ES-I3 (cell line): ENCODE results near the gene FHL5.
"Not testable (repeated sequence)": the region's sequence is repeated elsewhere in the genome, so short reads cannot be mapped to it uniquely, and the experiment has no call there.

ENCODE experiments used
- H3K36me3 ChIP-seq: 2 replicates; pipeline ENCODE4 v1.6.1; 2013; ENCODE audit warnings: mild to moderate bottlenecking, low read length, control low read depth, moderate library complexity; ENCODE audit not compliant: insufficient read depth
- H3K4me1 ChIP-seq: 2 replicates; pipeline ENCODE4 v1.6.1; 2013; ENCODE audit warnings: mild to moderate bottlenecking, control low read depth, low read length; ENCODE audit not compliant: insufficient read depth
- H3K9ac ChIP-seq: 2 replicates; pipeline ENCODE4 v1.6.1; 2013; ENCODE audit warnings: low read depth, mild to moderate bottlenecking, low read length, moderate library complexity
- H3K9me3 ChIP-seq: 2 replicates; pipeline ENCODE4 v1.6.1; 2013; ENCODE audit warnings: mild to moderate bottlenecking, low read length, moderate library complexity; ENCODE audit not compliant: control insufficient read depth, insufficient read depth

The FHL5 gene

DNA sequence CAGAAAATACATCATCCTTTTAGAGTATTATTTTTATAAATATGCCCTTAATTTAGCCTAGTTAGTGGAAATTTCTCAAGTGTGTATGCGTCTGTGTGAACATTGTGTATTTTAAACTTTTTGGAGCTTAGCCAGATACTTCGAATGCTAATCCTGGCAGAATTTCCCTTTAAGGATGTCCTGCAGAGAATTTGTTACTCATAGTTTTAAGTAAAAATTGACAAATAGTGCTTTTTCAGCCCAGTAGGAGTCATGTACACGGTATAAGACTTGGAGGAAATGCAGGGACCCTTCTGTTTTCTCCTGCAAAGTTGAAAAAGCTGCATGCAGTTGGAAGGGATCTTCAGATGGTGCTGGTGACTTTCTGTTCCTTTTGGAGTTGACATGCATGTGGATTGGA is at the start of gene FHL5:
TSS of gene FHL5 (plus strand) at position 243 of the 400 bp plus-strand sequence. CDS start 40,486 bp downstream, outside the sequence.
- H3K4me1 ChIP-seq = 0 out of 2 replicates have a peak, but pooled peaks cover under 1% of the 10 kb centered on the region
- no peaks in the 10 kb centered on the region for H3K9me3 ChIP-seq
- H3K36me3 ChIP-seq = no peaks in the 10 kb centered on the region
- H3K9ac ChIP-seq = no peak within 1 kb of the TSS

DNA sequence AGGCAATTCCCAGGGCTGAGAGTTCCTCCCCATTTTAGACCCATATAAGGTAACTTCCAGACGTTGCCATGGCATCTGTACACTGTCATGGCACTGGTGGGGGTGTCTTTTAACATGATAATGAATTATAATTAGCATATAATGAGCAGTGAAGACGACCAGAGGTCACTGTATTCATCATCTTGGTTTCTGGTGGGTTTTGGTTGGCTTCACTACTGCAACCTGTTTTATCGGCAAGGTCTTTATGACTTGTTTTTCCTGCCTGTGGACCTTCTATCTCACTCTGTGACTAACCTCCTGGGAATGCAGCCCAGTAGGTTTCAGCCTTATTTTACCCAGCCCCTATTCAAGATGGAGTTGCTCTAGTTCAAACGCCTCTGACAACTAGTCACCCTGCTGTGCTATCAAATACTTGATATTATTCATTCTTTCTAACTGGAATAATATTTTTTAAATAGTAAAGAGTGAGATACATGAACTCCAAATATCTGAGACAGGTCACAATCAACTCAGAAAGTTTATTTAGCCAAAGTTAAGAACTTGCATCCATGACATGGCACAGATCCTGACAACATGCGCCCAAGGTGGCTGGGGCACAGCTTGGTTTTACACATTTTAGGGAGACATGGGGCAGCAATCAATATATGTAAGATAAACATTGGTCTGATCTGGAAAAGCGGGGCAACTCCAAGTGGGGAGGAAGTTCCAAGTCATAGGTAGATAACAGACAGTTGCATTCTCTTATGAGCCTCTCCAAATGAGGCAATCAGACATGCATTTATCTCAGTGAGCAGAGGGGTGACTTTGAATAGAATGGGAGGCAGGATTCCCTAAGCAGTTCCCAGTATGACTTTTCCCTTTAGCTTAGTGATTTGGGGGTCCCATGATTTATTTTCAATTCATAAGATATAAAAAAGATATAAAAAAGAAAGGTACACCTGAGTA is 42.5 kb upstream of the FHL5 start:
- Histone ChIP-seq H3K9ac (peak overlapping the region; percentile 90), H3K36me3 (no peaks in the 10 kb centered on the region)

DNA sequence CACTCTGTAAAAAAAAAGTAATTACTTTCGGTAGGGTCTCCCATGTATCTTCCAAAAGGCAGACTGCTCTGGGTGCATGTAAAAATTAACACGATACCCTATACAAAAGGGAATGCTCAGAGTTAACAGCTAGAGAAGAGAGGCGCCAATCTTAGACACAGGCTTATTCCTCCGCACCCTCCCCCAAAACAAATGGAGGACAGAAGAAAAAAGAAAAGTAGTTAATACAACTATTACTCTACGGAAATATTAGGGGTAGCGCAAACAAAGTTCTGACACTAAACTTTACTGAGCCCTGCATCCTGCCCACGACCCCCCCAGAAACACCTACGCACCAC is 41.7 kb upstream of the FHL5 start:
- H3K9me3 ChIP-seq = no peaks in the 10 kb centered on the region
- peak overlapping the region; percentile 90 for H3K9ac ChIP-seq
- peaks cover 15% of the 10 kb centered on the region; the same call in 1 of the 2 replicates for H3K4me1 ChIP-seq
- no peaks in the 10 kb centered on the region; the same call in 1 of the 2 replicates for H3K36me3 ChIP-seq

More for the DNA sequence above, 42.5 kb upstream of the FHL5 start:
- peaks cover 15% of the 10 kb centered on the region; the same call in 1 of the 2 replicates for H3K4me1 ChIP-seq
- H3K9me3 ChIP-seq = no peaks in the 10 kb centered on the region

- H3K9me3 ChIP-seq = no peaks in the 10 kb centered on the region
- peaks cover 15% of the 10 kb centered on the region; the same call in 1 of the 2 replicates for H3K4me1 ChIP-seq
- peak within 1 kb of the TSS; percentile 90 for H3K9ac ChIP-seq
- no peaks in the 10 kb centered on the region; the same call in 1 of the 2 replicates for H3K36me3 ChIP-seq
Measured at GRCh38 chr6:96521644-96522464, 41.1 kb upstream of the FHL5 start, which contains the start of gene UFL1. Gene UFL1, plus strand, starts transcription at chr6:96521806. Its CDS starts 68 bp downstream, at chr6:96521874.

- Histone ChIP-seq H3K9ac (peak overlapping the region; percentile 90), H3K9me3 (no peaks in the 10 kb centered on the region), H3K4me1 (peaks cover 15% of the 10 kb centered on the region; the same call in 1 of the 2 replicates), H3K36me3 (no peaks in the 10 kb centered on the region; the same call in 1 of the 2 replicates)
Measured at GRCh38 chr6:96522465-96523009, 40.4 kb upstream of the FHL5 start.

- Histone ChIP-seq H3K9ac (no peak overlapping the region), H3K36me3 (peaks cover 8% of the 10 kb centered on the region), H3K4me1 (peaks cover 4% of the 10 kb centered on the region; the same call in 1 of the 2 replicates), H3K9me3 (peaks cover 6% of the 10 kb centered on the region; the same call in 1 of the 2 replicates)
Measured at GRCh38 chr6:96528193-96528592, 34.7 kb upstream of the FHL5 start.

- H3K36me3 ChIP-seq = peaks cover 8% of the 10 kb centered on the region; the same call in 1 of the 2 replicates
- no peak overlapping the region for H3K9ac ChIP-seq
- H3K4me1 ChIP-seq = no peaks in the 10 kb centered on the region
- H3K9me3 ChIP-seq = peaks cover 6% of the 10 kb centered on the region; the same call in 1 of the 2 replicates
Measured at GRCh38 chr6:96532399-96532798, 30.5 kb upstream of the FHL5 start.

GRCh38 chr6:96537726-96538125 is 25.2 kb upstream of the FHL5 start:
- Histone ChIP-seq H3K4me1 (no peaks in the 10 kb centered on the region), H3K9ac (no peak overlapping the region), H3K36me3 (0 out of 2 replicates have a peak, but pooled peaks cover 8% of the 10 kb centered on the region), H3K9me3 (no peaks in the 10 kb centered on the region)

- Histone ChIP-seq H3K9ac (no peak overlapping the region), H3K36me3 (0 out of 2 replicates have a peak, but pooled peaks cover 6% of the 10 kb centered on the region), H3K9me3 (no peaks in the 10 kb centered on the region), H3K4me1 (no peaks in the 10 kb centered on the region)
Measured at GRCh38 chr6:96542702-96543101, 20.2 kb upstream of the FHL5 start.

DNA sequence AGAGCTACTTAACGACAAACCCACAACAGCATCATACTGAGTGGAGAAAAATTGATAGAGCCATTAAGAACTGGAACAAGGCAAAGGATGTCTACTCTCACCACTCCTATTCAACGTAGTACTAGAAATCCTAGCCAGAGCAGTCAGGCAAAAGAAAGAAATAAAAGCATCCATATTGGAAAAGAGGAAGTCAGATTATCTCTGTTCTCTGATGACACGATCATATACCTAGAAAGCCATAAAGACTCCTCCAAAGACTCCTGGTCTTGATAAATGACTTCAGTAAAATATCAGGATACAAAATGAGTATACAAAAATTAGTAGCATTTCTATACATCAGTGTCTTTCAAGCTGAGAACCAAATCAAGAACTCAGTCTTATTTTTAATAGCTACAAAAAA is 17.0 kb upstream of the FHL5 start:
- H3K9me3 ChIP-seq = no peaks in the 10 kb centered on the region
- H3K4me1 ChIP-seq = no peaks in the 10 kb centered on the region
- peaks cover 6% of the 10 kb centered on the region for H3K36me3 ChIP-seq
- no peak overlapping the region for H3K9ac ChIP-seq

DNA sequence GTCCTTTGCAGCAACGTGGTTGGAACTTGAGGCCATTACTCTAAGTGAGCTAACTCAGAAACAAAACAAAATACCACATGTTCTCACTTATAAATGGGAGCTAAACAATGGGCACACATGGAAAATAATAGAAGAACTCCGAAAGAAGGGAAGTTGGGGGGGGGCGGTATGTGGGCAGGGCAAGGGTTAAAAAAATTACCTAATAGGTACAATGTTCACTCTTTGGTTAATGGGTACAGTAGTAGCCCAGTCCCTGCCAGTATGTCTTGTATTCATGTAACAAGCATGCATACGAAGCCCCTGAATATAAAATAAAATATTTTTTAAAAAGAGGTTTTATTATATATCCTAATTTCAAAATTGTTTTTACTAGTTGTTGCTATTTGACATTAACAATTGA is 15.3 kb upstream of the FHL5 start:
- no peaks in the 10 kb centered on the region for H3K9me3 ChIP-seq
- H3K36me3 ChIP-seq = peaks cover 12% of the 10 kb centered on the region
- H3K4me1 ChIP-seq = no peaks in the 10 kb centered on the region
- no peak overlapping the region for H3K9ac ChIP-seq

GRCh38 chr6:96554558-96554957 is 8.4 kb upstream of the FHL5 start:
- peaks cover 15% of the 10 kb centered on the region for H3K36me3 ChIP-seq
- no peaks in the 10 kb centered on the region for H3K4me1 ChIP-seq
- no peaks in the 10 kb centered on the region for H3K9me3 ChIP-seq
- no peak overlapping the region for H3K9ac ChIP-seq

DNA sequence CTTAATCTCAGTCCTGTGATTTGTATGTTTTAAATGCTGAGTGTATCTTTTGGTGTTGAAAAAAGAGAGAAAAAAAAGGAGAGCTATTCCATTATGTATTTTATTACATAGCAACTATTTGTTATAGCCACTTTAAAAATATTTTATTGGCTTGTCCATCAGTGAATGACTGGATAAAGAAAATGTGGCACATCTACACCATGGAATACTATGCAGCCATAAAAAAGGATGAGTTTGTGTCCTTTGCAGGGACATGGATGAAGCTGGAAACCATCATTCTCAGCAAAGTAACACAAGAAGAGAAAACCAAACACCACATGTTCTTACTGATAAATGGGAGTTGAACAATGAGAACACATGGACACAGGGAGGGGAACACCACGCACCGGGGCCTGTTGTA is 3.2 kb upstream of the FHL5 start:
- H3K9me3 ChIP-seq, H3K4me1 ChIP-seq, H3K36me3 ChIP-seq, H3K9ac ChIP-seq: not testable (repeated sequence)

GRCh38 chr6:96563853-96564252 is 925 bp downstream of the FHL5 start:
- no peaks in the 10 kb centered on the region for H3K9me3 ChIP-seq
- peaks cover 4% of the 10 kb centered on the region; the same call in 1 of the 2 replicates for H3K4me1 ChIP-seq
- no peaks in the 10 kb centered on the region for H3K36me3 ChIP-seq
- H3K9ac ChIP-seq = no peak overlapping the region
